CD4-positive, alpha-beta T cell (primary cell): ENCODE measurements around the gene INPP5A. TPM values are rescaled to one million over a fixed set of nuclear protein-coding genes. Genes with fewer than 3 reads are reported as not detected.

Experiments used
- ATAC-seq: fragments of 200-7000 bp; cut with Tn5 transposase; one replicate; pipeline ENCODE4 v1.10.0; 2022; ENCODE audit warnings: mild to moderate bottlenecking; ENCODE audit not compliant: poor library complexity
- CTCF ChIA-PET: fragments of 350-600 bp; sonication (Branson Sonifier 250); formaldehyde crosslinking; loops from one replicate; lab custom pipeline; 2021; ENCODE audit warnings: antibody characterized with exemption, inconsistent platforms; lab: Charles Lee
- POLR2A ChIA-PET: fragments of 350-600 bp; sonication (Branson Sonifier 250); formaldehyde crosslinking; loops from one replicate; lab custom pipeline; 2021; ENCODE audit warnings: antibody characterized with exemption, inconsistent platforms; lab: Charles Lee
- DNase-seq, 14 experiments: peaks; one replicate each; pipeline ENCODE4 v3.0.0-alpha.2; 2013 to 2020; ENCODE audit warnings: mixed read lengths in 2 of 14
- H3K27ac ChIP-seq, 2 donors: one replicate each; pipeline versions ENCODE4 v1.5.1 to v1.7.0; 2013; ENCODE audit warnings: low read length in 2 of 2, low read depth in 1 of 2, mild to moderate bottlenecking in 1 of 2
- H3K27me3 ChIP-seq, 2 experiments: 1 replicate in 1 of 2; 2 replicates in 1 of 2; pipeline versions ENCODE4 v1.6.1 to v1.7.0; 2013; ENCODE audit warnings: low read length in 2 of 2, control low read depth in 1 of 2, mild to moderate bottlenecking in 1 of 2, moderate library complexity in 1 of 2; ENCODE audit not compliant: insufficient read depth in 2 of 2, control insufficient read depth in 1 of 2
- H3K36me3 ChIP-seq: one replicate; pipeline ENCODE4 v1.6.1; 2013; ENCODE audit warnings: low read length, control low read depth; ENCODE audit not compliant: insufficient read depth
- H3K4me1 ChIP-seq: one replicate; pipeline ENCODE4 v1.6.1; 2013; ENCODE audit warnings: low read length, control low read depth; ENCODE audit not compliant: insufficient read depth
- H3K4me3 ChIP-seq: one replicate; pipeline ENCODE4 v1.5.1; 2013; ENCODE audit warnings: mild to moderate bottlenecking, low read length, moderate library complexity
- H3K9me3 ChIP-seq, 2 experiments: 1 replicate in 1 of 2; 2 replicates in 1 of 2; pipeline versions ENCODE4 v1.6.1 to v1.7.0; 2013; ENCODE audit warnings: low read length in 2 of 2, mild to moderate bottlenecking in 2 of 2, control low read depth in 1 of 2, moderate library complexity in 1 of 2; ENCODE audit not compliant: control insufficient read depth in 1 of 2, insufficient read depth in 1 of 2
- H3K27ac Mint-ChIP-seq: one replicate; pipeline ENCODE4 v1.8.0; 2020; ENCODE audit warnings: mixed read lengths
- H3K27me3 Mint-ChIP-seq: one replicate; pipeline ENCODE4 v1.8.0; 2021; ENCODE audit warnings: mixed read lengths
- H3K36me3 Mint-ChIP-seq: one replicate; pipeline ENCODE4 v1.8.0; 2021; ENCODE audit warnings: low read depth, mixed read lengths
- H3K4me1 Mint-ChIP-seq: one replicate; pipeline ENCODE4 v1.8.0; 2021; ENCODE audit warnings: low read depth, mixed read lengths
- H3K4me3 Mint-ChIP-seq: one replicate; pipeline ENCODE4 v1.8.0; 2020; ENCODE audit warnings: mild to moderate bottlenecking, mixed read lengths
- H3K9me3 Mint-ChIP-seq: one replicate; pipeline ENCODE4 v1.8.0; 2020; ENCODE audit warnings: mixed read lengths
- CTCF ChIP-seq: fragments of 200-600 bp; IDR thresholded peaks from one replicate; pipeline ENCODE4 v1.8.0; 2022; ENCODE audit warnings: antibody characterized with exemption, mild to moderate bottlenecking
- intact Hi-C, 2 experiments: fragments of 100-400 bp; cut with DNase I in 1 of 2; cut with micrococcal nuclease in 1 of 2; formaldehyde crosslinking; loops; one replicate each; pipeline versions ENCODE4 v1.15.1 to v1.9.0; 2023 to 2025; cut with DNase I, micrococcal nuclease
- total RNA-seq, 174 experiments: library from RNA in 2 of 174; stranded (reverse) in 2 of 174; gene quantifications; one replicate each; pipeline ENCODE4 v1.2.3 and lab custom pipeline; 2021 to 2026

INPP5A gene
- total RNA-seq, 2 experiments from 2014 or later, result 22.0 to 24.8 TPM

- POLR2A ChIA-PET, result no interaction called here
- Mint-ChIP-seq H3K4me3 (no peak overlapping the region), H3K27ac (no peak overlapping the region), H3K27me3 (no peaks in the 10 kb centered on the region), H3K36me3 (no peaks in the 10 kb centered on the region), H3K9me3 (no peaks in the 10 kb centered on the region), H3K4me1 (no peaks in the 10 kb centered on the region)
- H3K27me3 ChIP-seq, result no peaks in the 10 kb centered on the region
- H3K36me3 ChIP-seq, result no peaks in the 10 kb centered on the region
- H3K4me3 ChIP-seq, result no peak overlapping the region
- ATAC-seq, result no peak
- intact Hi-C loops, result no loop called here
- CTCF ChIA-PET, result no interaction called here
- no peak for TF ChIP-seq CTCF
- no peaks in the 10 kb centered on the region for H3K4me1 ChIP-seq
- no peak overlapping the region for H3K27ac ChIP-seq
- no peak for DNase-seq
- peaks cover 0 to 20% of the 10 kb centered on the region in 2 experiments for H3K9me3 ChIP-seq
Observed at GRCh38 chr10:132803416-132804210, 266.0 kb downstream of the INPP5A start.

- TF ChIP-seq CTCF, result no peak
- intact Hi-C loops, result no loop called here
- ChIA-PET CTCF (no interaction called here), POLR2A (no interaction called here)
- Histone ChIP-seq H3K4me3 (no peak overlapping the region), H3K4me1 (no peaks in the 10 kb centered on the region), H3K27ac (no peak overlapping the region), H3K36me3 (no peaks in the 10 kb centered on the region), H3K9me3 (peaks cover 0 to 20% of the 10 kb centered on the region in 2 experiments), H3K27me3 (no peaks in the 10 kb centered on the region)
- Mint-ChIP-seq H3K9me3 (no peaks in the 10 kb centered on the region), H3K4me3 (no peak overlapping the region), H3K27me3 (no peaks in the 10 kb centered on the region), H3K36me3 (no peaks in the 10 kb centered on the region), H3K27ac (no peak overlapping the region), H3K4me1 (no peaks in the 10 kb centered on the region)
- ATAC-seq (no peak), DNase-seq (no peak)
Observed at GRCh38 chr10:132804287-132804686, 266.7 kb downstream of the INPP5A start.

GRCh38 chr10:132804785-132805426 lies 267.3 kb downstream of the INPP5A start:
- Histone ChIP-seq H3K36me3 (no peaks in the 10 kb centered on the region), H3K27me3 (no peaks in the 10 kb centered on the region), H3K27ac (no peak overlapping the region), H3K9me3 (peaks cover 0 to 24% of the 10 kb centered on the region in 2 experiments), H3K4me1 (no peaks in the 10 kb centered on the region), H3K4me3 (no peak overlapping the region)
- no peaks in the 10 kb centered on the region for H3K9me3 Mint-ChIP-seq
- H3K36me3 Mint-ChIP-seq, result no peaks in the 10 kb centered on the region
- H3K4me1 Mint-ChIP-seq, result no peaks in the 10 kb centered on the region
- no peak for TF ChIP-seq CTCF
- POLR2A ChIA-PET, result no interaction called here
- intact Hi-C loops, result no loop called here
- DNase-seq (no peak), ATAC-seq (no peak)
- no peak overlapping the region for H3K4me3 Mint-ChIP-seq
- H3K27me3 Mint-ChIP-seq, result no peaks in the 10 kb centered on the region
- H3K27ac Mint-ChIP-seq, result no peak overlapping the region
- CTCF ChIA-PET, result no interaction called here
